HepG2 (cell line): ENCODE results near the gene RANGRF. TPM values are rescaled to one million over a fixed set of nuclear protein-coding genes. Genes with fewer than 3 reads are reported as not detected.
"Not testable (repeated sequence)": the region's sequence is repeated elsewhere in the genome, so short reads cannot be mapped to it uniquely, and the experiment has no call there.

Source experiments
- ATAC-seq: fragments of 200-7000 bp; cut with Tn5 transposase; 3 replicates; pipeline ENCODE4 v1.9.1; 2020; ENCODE audit warnings: mild to moderate bottlenecking, moderate library complexity
- BruUV-seq: library from RNA; stranded (reverse); fragments of 400-500 nt; replicated peaks from 2 replicates; lab custom pipeline; 2021; lab: Mats Ljungman, UMichigan
- CTCF ChIA-PET: fragments of 300-600 bp; formaldehyde crosslinking; extraction: SDS; loops from one replicate; lab custom pipeline; 2021; ENCODE audit warnings: low total read pairs, inconsistent platforms, low intra/inter-chr PET ratio; lab: Yijun Ruan, JAX
- POLR2A ChIA-PET: fragments of 350-600 bp; sonication (Branson Sonifier 250); formaldehyde crosslinking; loops from one replicate; lab custom pipeline; 2020; ENCODE audit warnings: antibody characterized with exemption, inconsistent platforms; lab: Yijun Ruan, JAX
- DNase-seq: peaks from one replicate; pipeline ENCODE4 v3.0.0-alpha.2; 2015; ENCODE audit warnings: low spot score
- FAIRE-seq: peaks from 3 replicates; lab custom pipeline; 2011; peaks lifted over from hg19 to GRCh38; lab: Jason Lieb, UNC
- H2AFZ ChIP-seq: one replicate; pipeline ENCODE4 v1.6.1; 2011; ENCODE audit warnings: low read length, inconsistent platforms
- H3K27ac ChIP-seq: fragments of 300-600 bp; 3 replicates; pipeline ENCODE4 v1.8.0; 2011; ENCODE audit warnings: mixed run types, mild to moderate bottlenecking, mixed read lengths, low read length, inconsistent platforms; ENCODE audit not compliant: insufficient read depth; ENCODE audit errors: extremely low read length
- H3K27me3 ChIP-seq, 2 experiments: fragments of 200-600 bp in 1 of 2; 2 replicates in 1 of 2; 3 replicates in 1 of 2; pipeline versions ENCODE4 v1.6.0 to v1.8.0; 2011; ENCODE audit warnings: low read length in 2 of 2, mild to moderate bottlenecking in 2 of 2, moderate library complexity in 2 of 2, inconsistent platforms in 1 of 2; ENCODE audit not compliant: insufficient read depth in 2 of 2, control insufficient read depth in 1 of 2
- H3K36me3 ChIP-seq, 2 experiments: fragments of 200-600 bp in 1 of 2; replicated peaks in 1 of 2; 2 replicates in 1 of 2; 3 replicates in 1 of 2; pipeline versions ENCODE4 v1.5.1 to v1.8.0; 2011; ENCODE audit warnings: low read length in 2 of 2, inconsistent platforms in 1 of 2; ENCODE audit not compliant: insufficient read depth in 2 of 2, control insufficient read depth in 1 of 2
- H3K4me1 ChIP-seq: 2 replicates; pipeline ENCODE4 v1.5.1; 2012; ENCODE audit warnings: low read length, inconsistent platforms; ENCODE audit not compliant: insufficient read depth
- H3K4me2 ChIP-seq: 2 replicates; pipeline ENCODE4 v1.6.0; 2011; ENCODE audit warnings: low read depth, low read length, inconsistent platforms
- H3K4me3 ChIP-seq, 3 experiments: fragments of 200-600 bp in 1 of 3; sonication (generic), shearing (Covaris generic) in 1 of 3; replicated peaks in 1 of 3; 2 replicates each; pipeline ENCODE4 v1.5.1; 2011 to 2016; ENCODE audit warnings: low read length in 3 of 3, inconsistent platforms in 2 of 3, low read depth in 2 of 3, mild to moderate bottlenecking in 2 of 3, control low read depth in 1 of 3, mixed read lengths in 1 of 3; ENCODE audit not compliant: insufficient read depth in 1 of 3
- H3K79me2 ChIP-seq: one replicate; pipeline ENCODE4 v1.6.1; 2011; ENCODE audit warnings: low read length, inconsistent platforms; ENCODE audit not compliant: insufficient read depth
- H3K9ac ChIP-seq: 2 replicates; pipeline ENCODE4 v1.6.0; 2011; ENCODE audit warnings: mild to moderate bottlenecking, low read depth, low read length, inconsistent platforms; ENCODE audit not compliant: insufficient read depth
- H3K9me3 ChIP-seq: 2 replicates; pipeline ENCODE4 v1.5.1; 2012; ENCODE audit warnings: mild to moderate bottlenecking, low read length
- H4K20me1 ChIP-seq: 2 replicates; pipeline ENCODE4 v1.6.0; 2011; ENCODE audit warnings: inconsistent platforms, mild to moderate bottlenecking, low read length, moderate library complexity; ENCODE audit not compliant: insufficient read depth
- BRCA1 ChIP-seq: sonication (generic); formaldehyde crosslinking; IDR thresholded peaks from 2 replicates; pipeline ENCODE4 v1.4.0; 2020; ENCODE audit warnings: missing genetic modification reagents
- CC2D1A ChIP-seq: sonication (generic); formaldehyde crosslinking; IDR thresholded peaks from 2 replicates; pipeline ENCODE4 v1.8.1; 2023; ENCODE audit warnings: mild to moderate bottlenecking, missing genetic modification reagents
- CHD4 ChIP-seq: fragments of 200-600 bp; sonication (generic); IDR thresholded peaks from 2 replicates; pipeline ENCODE4 v1.7.0; 2017; ENCODE audit warnings: mild to moderate bottlenecking, low read length, borderline replicate concordance
- EEA1 ChIP-seq: sonication (generic); formaldehyde crosslinking; IDR thresholded peaks from 2 replicates; pipeline ENCODE4 v1.5.1; 2020; ENCODE audit warnings: mild to moderate bottlenecking, missing genetic modification reagents, borderline replicate concordance
- MAFF ChIP-seq: IDR thresholded peaks from 2 replicates; pipeline ENCODE4 v1.6.1; 2011; ENCODE audit warnings: low read depth, low read length, improper control_type of control experiment
- MAFK ChIP-seq, 2 experiments: IDR thresholded peaks in 1 of 2; conservative IDR thresholded peaks in 1 of 2; 2 replicates each; pipeline ENCODE4 v1.6.1; 2011; ENCODE audit warnings: improper control_type of control experiment in 2 of 2, low read length in 2 of 2
- PPARG ChIP-seq: conservative IDR thresholded peaks from 2 replicates; pipeline ENCODE4 v1.6.1; 2016; ENCODE audit warnings: missing biosample characterization, missing genetic modification reagents
- REL ChIP-seq: sonication (generic); formaldehyde crosslinking; conservative IDR thresholded peaks from 2 replicates; pipeline ENCODE4 v1.8.0; 2022; ENCODE audit warnings: mild to moderate bottlenecking, missing genetic modification reagents, moderate library complexity
- RELA ChIP-seq: sonication (generic); formaldehyde crosslinking; IDR thresholded peaks from 2 replicates; pipeline ENCODE4 v1.4.0; 2020; ENCODE audit warnings: missing genetic modification reagents
- TMF1 ChIP-seq: sonication (generic); formaldehyde crosslinking; IDR thresholded peaks from 2 replicates; pipeline ENCODE4 v1.8.1; 2022; ENCODE audit warnings: low read depth, missing genetic modification reagents
- ZC3H13 ChIP-seq: sonication (generic); formaldehyde crosslinking; IDR thresholded peaks from 2 replicates; pipeline ENCODE4 v1.8.1; 2023; ENCODE audit warnings: mild to moderate bottlenecking, missing genetic modification reagents, moderate library complexity
- ZFP41 ChIP-seq: sonication (generic); formaldehyde crosslinking; IDR thresholded peaks from 2 replicates; pipeline ENCODE4 v1.4.0; 2020; ENCODE audit warnings: mild to moderate bottlenecking, missing genetic modification reagents, borderline replicate concordance
- ZNF563 ChIP-seq: sonication (generic); formaldehyde crosslinking; IDR thresholded peaks from 2 replicates; pipeline ENCODE4 v1.8.0; 2022; ENCODE audit warnings: mild to moderate bottlenecking, moderate library complexity, missing genetic modification reagents
- ZNF589 ChIP-seq: sonication (generic); formaldehyde crosslinking; conservative IDR thresholded peaks from 2 replicates; pipeline ENCODE4 v1.8.0; 2022; ENCODE audit warnings: mild to moderate bottlenecking, moderate library complexity, missing genetic modification reagents
- ZNF607 ChIP-seq: sonication (generic); formaldehyde crosslinking; IDR thresholded peaks from 2 replicates; pipeline ENCODE4 v1.5.1; 2020; ENCODE audit warnings: missing genetic modification reagents, mild to moderate bottlenecking, borderline replicate concordance
- WGBS: methylation state at CpG from one replicate; pipeline ENCODE4 v1.1.6; 2017; ENCODE audit warnings: low lambda C conversion rate; 5-methylcytosine and 5-hydroxymethylcytosine counted together
- in situ Hi-C: cut with HindIII; loops from 2 replicates; pipeline ENCODE4 v1.10.0; 2017; ENCODE audit warnings: low pct_unique_long_range_greater_than_20kb; ENCODE audit not compliant: extremely low pct_ligation_motif_present
- intact Hi-C: fragments of 100-400 bp; cut with micrococcal nuclease; formaldehyde crosslinking; loops from one replicate; pipeline ENCODE4 v1.10.0; 2022; ENCODE audit not compliant: unreplicated experiment
- polyA plus RNA-seq, 8 experiments: library from polyadenylated mRNA; depleted of rRNA in 3 of 8; stranded (reverse) in 7 of 8; unstranded in 1 of 8; fragments of >200 nt; fragmentation: Illumina TruSeq in 4 of 8; extraction: Trizol in 4 of 8; gene quantifications; 2 replicates each; pipeline versions ENCODE4 v1.2.1 to v1.2.3, GENCODE V29; 2011 to 2016; ENCODE audit warnings: low read depth in 4 of 8, missing spikeins in 1 of 8, mixed read lengths in 1 of 8; ENCODE audit not compliant: insufficient read depth in 1 of 8
- total RNA-seq, 5 experiments: library from RNA; depleted of rRNA; stranded (reverse); fragments of >200 nt; fragmentation: Illumina TruSeq; extraction: Trizol; gene quantifications; 2 replicates each; pipeline ENCODE4 v1.2.3, GENCODE V29; 2016; ENCODE audit warnings: low read depth in 1 of 5
- TF ChIP-seq, protein P1 (sequence below): sonication (generic); formaldehyde crosslinking; IDR thresholded peaks from 2 replicates; pipeline ENCODE4 v1.5.0; 2020; ENCODE audit warnings: missing genetic modification reagents

Gene RANGRF
- total and polyA plus RNA-seq, 2 of the 13 experiments (the other 11 are each of a cell fraction or from before 2014, with no cell fraction given) = 18.6 to 40.7 TPM

DNA sequence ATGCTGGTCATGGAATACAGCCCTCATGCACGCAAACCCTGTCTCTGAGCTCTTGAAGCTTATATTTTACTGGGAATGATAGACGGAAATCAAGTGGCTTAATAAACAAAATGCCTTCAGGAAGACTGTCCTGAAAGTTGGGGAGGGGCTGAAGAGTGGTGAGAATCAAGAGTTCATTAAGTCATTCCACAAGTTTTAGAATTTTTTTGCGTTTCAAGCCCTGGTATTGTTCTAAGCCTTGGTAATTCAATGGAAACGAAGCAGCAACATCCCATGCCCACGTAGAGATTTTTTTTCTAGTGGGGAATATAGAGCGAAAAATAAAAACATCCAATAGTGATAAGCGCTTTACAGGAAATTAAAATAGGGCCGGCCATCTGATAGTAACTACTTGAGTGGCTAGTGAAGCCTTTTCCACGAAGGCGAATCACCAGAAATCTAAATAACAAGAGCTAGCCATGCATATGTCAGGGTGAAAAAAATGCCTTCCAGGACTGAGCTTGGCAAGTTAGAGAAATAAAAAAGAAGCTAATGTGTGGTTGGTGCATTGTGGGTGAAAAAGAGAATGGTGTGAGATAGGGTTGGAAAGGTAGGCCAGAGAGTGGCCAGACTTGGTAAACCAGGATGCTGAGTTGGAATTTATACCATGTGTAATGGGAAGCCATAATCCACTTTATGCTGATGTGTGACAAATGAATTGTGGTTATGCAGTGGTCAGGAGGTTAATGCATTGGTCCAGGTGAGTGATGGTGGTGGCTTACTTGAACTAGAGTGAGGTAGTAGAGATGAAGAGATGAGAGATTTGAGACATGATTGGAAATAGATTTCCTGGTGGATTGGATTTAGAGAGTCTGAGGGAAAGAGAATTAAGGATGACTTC lies 38.6 kb upstream of the RANGRF start:
- FAIRE-seq (no peak), DNase-seq (no peak), ATAC-seq (no peak)
- H3K9ac ChIP-seq = peak overlapping the region; percentile 91
- peak overlapping the region; percentile 74 to 100 (median 96) for H3K4me3 ChIP-seq
- 0 out of 2 replicates have a peak, but pooled peaks have one; percentile 36 for TF ChIP-seq ZC3H13
- no peak for TF ChIP-seq ZFP41
- TF ChIP-seq ZNF589 (CRISPR knock-in tag) = 0 out of 2 replicates have a peak, but pooled peaks have one; percentile 15
- 0 out of 2 replicates have a peak, but pooled peaks have one; percentile 8 for TF ChIP-seq ZNF607 (CRISPR knock-in tag)
- TF ChIP-seq BRCA1 (CRISPR knock-in tag) = no peak
- no peak for TF ChIP-seq RELA (CRISPR knock-in tag)
- TF ChIP-seq PPARG = no peak
- TF ChIP-seq MAFF = peak; percentile 57
- peak; percentile 75; the same call in 1 of the 2 replicates for TF ChIP-seq REL (CRISPR knock-in tag)
- TF ChIP-seq EEA1 (CRISPR knock-in tag) = no peak
- no peak for TF ChIP-seq ZNF563 (CRISPR knock-in tag)
- TF ChIP-seq, protein P1, sequence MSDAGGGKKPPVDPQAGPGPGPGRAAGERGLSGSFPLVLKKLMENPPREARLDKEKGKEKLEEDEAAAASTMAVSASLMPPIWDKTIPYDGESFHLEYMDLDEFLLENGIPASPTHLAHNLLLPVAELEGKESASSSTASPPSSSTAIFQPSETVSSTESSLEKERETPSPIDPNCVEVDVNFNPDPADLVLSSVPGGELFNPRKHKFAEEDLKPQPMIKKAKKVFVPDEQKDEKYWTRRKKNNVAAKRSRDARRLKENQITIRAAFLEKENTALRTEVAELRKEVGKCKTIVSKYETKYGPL (CRISPR knock-in tag) = no peak
- TF ChIP-seq CHD4 = 0 out of 2 replicates have a peak, but pooled peaks have one; percentile 3
- no peak for TF ChIP-seq CC2D1A (CRISPR knock-in tag)
- TF ChIP-seq TMF1 (CRISPR knock-in tag) = no peak
- TF ChIP-seq MAFK (conservative IDR thresholded peaks at IDR 0.05 in 1 of 2, IDR thresholded peaks at IDR 0.05 in 1 of 2; ENCODE audit: low read length in 2 of 2) = peak; percentile 27 to 47; a peak in 3 of 4 replicates
- H3K79me2 ChIP-seq = peaks cover 47% of the 10 kb centered on the region
- H3K4me1 ChIP-seq = peaks cover 27% of the 10 kb centered on the region
- H3K27ac ChIP-seq = peak overlapping the region; percentile 98
- POLR2A ChIA-PET = interaction anchor here (1.2 to 5.3 kb wide), 7 partner anchors 20 to 61 kb away, joined by 3 to 89 read pairs (median 20); partner anchors contain the start of genes BORCS6, RANGRF and SLC25A35
- intact Hi-C loops (loop anchor here (1.0 to 2.0 kb wide), 2 partner anchors 28 to 45 kb away; partner anchors contain the start of gene SLC25A35), in situ Hi-C loops (loop anchor here (5.0 kb wide), 1 partner anchor 37 kb away; the partner anchor contains the start of gene RANGRF)
- H3K4me2 ChIP-seq = peak overlapping the region; percentile 94
- TSS peak; percentile 83 for BruUV-seq
- no peaks in the 10 kb centered on the region for H3K9me3 ChIP-seq
- WGBS = 14% methylated on average over 10 of the region's 10 CpGs
- H3K27me3 ChIP-seq = no peaks in the 10 kb centered on the region; a peak in 1 of 5 replicates
- CTCF ChIA-PET = no interaction called here
- H4K20me1 ChIP-seq = no peaks in the 10 kb centered on the region
- H3K36me3 ChIP-seq = peaks cover 6 to 23% of the 10 kb centered on the region in 2 experiments
- H2AFZ ChIP-seq = no peak overlapping the region

DNA sequence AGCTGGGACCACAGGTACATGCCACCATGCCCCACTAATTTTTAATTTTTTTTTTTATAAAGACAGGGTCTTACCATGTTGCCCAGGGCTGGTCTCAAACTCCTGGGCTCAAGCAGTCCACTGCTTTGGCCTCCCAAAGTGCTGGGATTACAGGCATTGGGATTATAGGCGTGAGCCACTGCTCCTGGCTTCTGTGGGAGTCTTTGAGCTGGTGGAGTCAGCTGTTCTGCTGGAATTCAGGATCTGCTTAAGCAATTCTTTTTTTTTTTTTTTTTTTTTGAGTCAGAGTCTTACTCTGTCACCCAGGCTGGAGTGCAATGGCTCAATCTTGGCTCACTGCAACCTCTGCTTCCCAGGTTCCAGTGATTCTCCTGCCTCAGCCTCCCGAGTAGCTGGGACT lies 37.1 kb upstream of the RANGRF start:
- WGBS = 98% methylated on average over 2 of the region's 2 CpGs
- in situ Hi-C loops, ATAC-seq, DNase-seq, H3K9ac ChIP-seq, FAIRE-seq, intact Hi-C loops, H3K4me2 ChIP-seq, H3K9me3 ChIP-seq, H4K20me1 ChIP-seq, H3K27ac ChIP-seq, H3K4me3 ChIP-seq, H3K27me3 ChIP-seq, BruUV-seq, CTCF ChIA-PET, H2AFZ ChIP-seq: not testable (repeated sequence)
- POLR2A ChIA-PET = interaction anchor here (0.9 to 1.1 kb wide), 2 partner anchors 37 to 78 kb away, joined by 3 read pairs; partner anchors contain the start of gene RANGRF
- peaks cover 22% of the 10 kb centered on the region for H3K4me1 ChIP-seq
- H3K79me2 ChIP-seq = peaks cover 36% of the 10 kb centered on the region
- peaks cover 14 to 31% of the 10 kb centered on the region in 2 experiments for H3K36me3 ChIP-seq
